ENCODE data around the gene NEDD4L.
A peak's percentile ranks its signal among the peaks of the same experiment; 100 is the strongest.

NEDD4L gene

DNA sequence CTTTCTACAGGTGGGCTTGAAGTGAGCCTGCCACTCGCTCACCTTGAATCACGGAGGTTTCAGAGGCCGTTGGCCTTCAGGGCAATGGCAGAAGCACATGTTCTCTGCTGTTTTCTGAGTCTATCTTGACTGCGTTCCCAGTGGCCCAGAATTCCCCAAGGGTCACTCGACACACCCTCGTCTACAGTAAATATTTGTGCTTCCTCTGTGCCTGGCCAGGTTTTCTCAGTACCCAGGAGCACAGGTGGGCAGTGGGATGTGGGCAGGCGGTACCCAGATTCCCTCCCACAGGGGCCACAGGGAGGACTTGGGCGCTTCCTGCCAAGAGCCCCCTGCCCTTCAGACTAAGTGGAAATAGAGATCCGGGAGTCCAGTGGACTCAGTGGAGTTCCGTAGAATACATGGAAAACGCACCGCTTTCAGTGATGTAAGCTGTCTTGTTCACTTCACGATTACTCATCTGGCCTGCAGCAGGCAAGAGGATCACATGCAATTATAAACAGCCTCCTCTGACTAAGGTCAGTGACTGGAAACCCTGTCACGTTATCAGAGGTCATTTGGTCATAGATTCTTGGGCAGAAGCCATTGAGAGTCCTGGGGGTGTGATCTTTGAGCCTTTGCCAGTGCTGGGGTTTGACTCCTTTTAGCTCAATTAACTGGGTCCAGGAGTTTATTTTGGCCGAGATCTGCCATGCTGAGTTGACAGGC lies 179.8 kb downstream of the NEDD4L start:
- TF ChIP-seq, protein P1, sequence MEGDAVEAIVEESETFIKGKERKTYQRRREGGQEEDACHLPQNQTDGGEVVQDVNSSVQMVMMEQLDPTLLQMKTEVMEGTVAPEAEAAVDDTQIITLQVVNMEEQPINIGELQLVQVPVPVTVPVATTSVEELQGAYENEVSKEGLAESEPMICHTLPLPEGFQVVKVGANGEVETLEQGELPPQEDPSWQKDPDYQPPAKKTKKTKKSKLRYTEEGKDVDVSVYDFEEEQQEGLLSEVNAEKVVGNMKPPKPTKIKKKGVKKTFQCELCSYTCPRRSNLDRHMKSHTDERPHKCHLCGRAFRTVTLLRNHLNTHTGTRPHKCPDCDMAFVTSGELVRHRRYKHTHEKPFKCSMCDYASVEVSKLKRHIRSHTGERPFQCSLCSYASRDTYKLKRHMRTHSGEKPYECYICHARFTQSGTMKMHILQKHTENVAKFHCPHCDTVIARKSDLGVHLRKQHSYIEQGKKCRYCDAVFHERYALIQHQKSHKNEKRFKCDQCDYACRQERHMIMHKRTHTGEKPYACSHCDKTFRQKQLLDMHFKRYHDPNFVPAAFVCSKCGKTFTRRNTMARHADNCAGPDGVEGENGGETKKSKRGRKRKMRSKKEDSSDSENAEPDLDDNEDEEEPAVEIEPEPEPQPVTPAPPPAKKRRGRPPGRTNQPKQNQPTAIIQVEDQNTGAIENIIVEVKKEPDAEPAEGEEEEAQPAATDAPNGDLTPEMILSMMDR (IDR thresholded peaks at IDR 0.05; ENCODE audit: low read depth, low read length, missing control alignments), result no peak
- no peak for DNase-seq (ENCODE audit: low read depth)
- peak overlapping the region; percentile 27; the same call in 1 of the 2 replicates for H3K4me3 ChIP-seq (ENCODE audit: low read depth, low read length)

DNA sequence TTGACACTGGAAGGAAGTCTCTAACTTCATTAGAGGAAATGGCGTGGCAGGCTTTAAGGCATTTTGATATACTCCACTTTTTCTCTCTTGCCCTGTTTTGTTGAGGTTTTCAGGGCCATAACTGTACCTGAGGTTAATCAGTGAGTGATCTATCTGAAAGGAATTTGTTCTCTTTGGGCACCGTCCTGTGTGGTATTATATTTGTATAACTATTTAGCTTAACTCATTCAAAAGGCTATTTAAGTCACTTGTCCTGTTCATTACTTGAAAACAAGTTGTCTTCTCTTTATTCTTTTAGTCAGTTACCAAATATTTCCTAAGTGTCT lies 180.4 kb downstream of the NEDD4L start:
- no peak for DNase-seq (ENCODE audit: low read depth)
- H3K4me3 ChIP-seq (ENCODE audit: low read depth, low read length), result no peak overlapping the region; the same call in 1 of the 2 replicates
- TF ChIP-seq, protein P1 (IDR thresholded peaks at IDR 0.05; ENCODE audit: low read depth, low read length, missing control alignments), result no peak

DNA sequence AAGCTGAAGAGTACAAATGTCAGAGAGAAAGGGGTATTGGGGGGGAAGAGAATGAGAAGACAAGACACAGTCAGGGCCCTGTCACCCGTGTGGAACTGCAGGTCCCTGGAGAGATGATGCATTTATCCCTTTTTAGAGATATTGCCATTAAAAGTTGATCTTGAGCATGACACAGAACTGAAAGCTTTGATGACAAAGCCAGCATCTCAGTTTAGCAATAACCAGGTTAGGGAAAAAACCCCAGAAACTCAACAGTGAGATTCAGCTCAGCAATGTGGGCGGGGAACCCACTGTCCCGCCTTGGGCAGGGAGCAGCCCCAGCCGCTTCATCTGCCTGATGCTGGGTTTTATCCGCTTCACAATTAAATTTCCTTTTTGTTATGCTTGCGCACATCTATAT lies 181.1 kb downstream of the NEDD4L start:
- DNase-seq (ENCODE audit: low read depth), result no peak
- H3K4me3 ChIP-seq (ENCODE audit: low read depth, low read length), result no peak overlapping the region; the same call in 1 of the 2 replicates
- TF ChIP-seq, protein P1 (IDR thresholded peaks at IDR 0.05; ENCODE audit: low read depth, low read length, missing control alignments), result no peak

DNA sequence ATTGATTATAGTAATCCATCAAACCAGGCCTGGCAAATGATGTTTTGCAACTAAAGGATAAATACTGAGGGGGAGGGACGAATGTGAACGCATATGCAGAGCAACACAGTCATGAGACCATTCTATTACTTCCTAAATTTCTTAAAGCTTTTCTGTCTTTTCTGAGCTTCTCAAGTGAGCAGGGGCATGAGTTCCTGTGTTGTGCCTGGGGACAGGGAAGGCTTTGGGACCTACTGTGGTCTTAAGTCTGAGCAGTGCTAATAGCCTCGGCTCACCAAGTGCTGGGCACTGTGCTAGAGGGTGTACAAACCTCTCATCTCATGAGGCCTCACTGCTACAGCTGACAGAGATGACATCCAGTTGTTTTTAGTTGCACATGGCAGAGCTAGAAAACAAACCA lies 182.4 kb downstream of the NEDD4L start:
- no peak overlapping the region for H3K4me3 ChIP-seq (ENCODE audit: low read depth, low read length)
- DNase-seq (ENCODE audit: low read depth), result no peak
- TF ChIP-seq, protein P1 (IDR thresholded peaks at IDR 0.05; ENCODE audit: low read depth, low read length, missing control alignments), result no peak

DNA sequence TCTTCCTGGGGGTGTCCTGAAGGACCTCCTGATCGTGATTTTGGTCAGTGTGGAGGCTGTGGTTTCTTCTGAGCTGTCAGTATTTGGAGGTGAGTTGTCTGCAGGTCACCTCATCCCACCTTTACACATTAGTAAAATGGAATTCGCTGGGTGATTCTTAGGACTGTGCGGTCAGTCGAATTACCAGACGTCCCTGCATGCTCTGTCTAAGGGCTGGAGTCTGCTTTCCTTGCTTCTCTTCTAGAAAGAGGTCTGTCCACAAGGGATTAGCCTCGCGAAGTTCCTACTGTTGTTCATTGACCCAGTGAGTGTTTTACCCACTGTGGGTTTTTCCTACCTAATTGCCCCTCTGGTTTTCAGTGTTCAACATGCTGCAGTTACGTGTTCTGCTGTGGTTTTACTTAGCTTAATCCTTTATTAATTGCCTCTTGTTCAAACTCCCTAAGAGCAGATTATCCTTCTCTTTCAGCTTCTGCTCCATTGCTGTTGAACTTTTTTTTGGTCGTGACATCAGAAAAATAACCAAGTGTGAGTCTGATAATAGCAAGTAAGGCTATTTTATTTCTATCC lies 183.4 kb downstream of the NEDD4L start:
- H3K4me3 ChIP-seq (ENCODE audit: low read depth, low read length), result no peak overlapping the region
- no peak for DNase-seq (ENCODE audit: low read depth)
- TF ChIP-seq, protein P1 (IDR thresholded peaks at IDR 0.05; ENCODE audit: low read depth, low read length, missing control alignments), result no peak

DNA sequence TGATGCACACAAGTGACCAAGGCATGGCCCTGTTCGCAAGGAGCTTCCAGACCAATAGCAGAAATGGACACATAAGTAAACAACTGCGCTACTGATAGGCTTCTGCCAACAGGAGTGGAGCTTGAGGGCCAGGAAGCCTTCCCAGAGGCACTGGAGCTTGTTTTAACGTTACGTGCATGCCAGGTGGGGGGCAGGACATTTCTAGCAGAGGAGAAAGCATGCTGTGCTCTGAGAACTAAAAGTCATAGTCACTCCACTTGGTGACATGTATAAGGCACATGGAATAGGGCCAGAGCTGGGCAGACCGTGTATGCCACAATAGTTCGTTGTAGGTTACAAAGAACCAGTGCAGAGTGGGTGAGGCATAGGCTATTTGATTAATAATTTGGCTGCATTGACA lies 184.2 kb downstream of the NEDD4L start:
- TF ChIP-seq, protein P1 (IDR thresholded peaks at IDR 0.05; ENCODE audit: low read depth, low read length, missing control alignments), result no peak
- no peak overlapping the region for H3K4me3 ChIP-seq (ENCODE audit: low read depth, low read length)
- no peak for DNase-seq (ENCODE audit: low read depth)

DNA sequence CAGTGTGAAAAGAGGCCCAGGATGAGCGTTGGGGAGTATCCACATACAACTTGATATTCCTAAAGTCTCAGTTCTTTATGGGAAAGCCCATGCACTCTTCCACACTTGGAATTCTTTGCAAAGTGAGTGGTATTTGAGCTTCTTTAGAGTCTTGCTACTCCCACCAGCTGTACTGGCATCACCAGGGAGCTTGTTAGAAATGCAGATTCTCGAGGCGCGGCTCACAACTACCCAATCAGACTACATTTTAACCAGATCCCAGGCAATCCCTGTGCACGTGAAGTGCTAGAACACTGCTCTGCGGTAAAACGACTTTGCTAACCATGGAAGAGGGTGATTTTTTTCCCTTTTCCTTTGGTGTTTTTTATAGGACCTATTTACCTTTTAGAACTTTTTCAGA lies 184.7 kb downstream of the NEDD4L start:
- no peak overlapping the region for H3K4me3 ChIP-seq (ENCODE audit: low read depth, low read length)
- DNase-seq (ENCODE audit: low read depth), result no peak
- TF ChIP-seq, protein P1 (IDR thresholded peaks at IDR 0.05; ENCODE audit: low read depth, low read length, missing control alignments), result no peak
